Osteoblast (primary cell): ENCODE results near the gene SDF2. TPM values are rescaled to one million over a fixed set of nuclear protein-coding genes. Genes with fewer than 3 reads are reported as not detected.

ENCODE experiments used
- DNase-seq: peaks from one replicate; pipeline ENCODE4 v3.0.0; 2011; ENCODE audit warnings: low spot score, mixed read lengths; ENCODE audit not compliant: insufficient read length; ENCODE audit errors: missing footprints
- H2AFZ ChIP-seq: 2 replicates; pipeline ENCODE4 v1.6.0; 2011; ENCODE audit warnings: mild to moderate bottlenecking, low read length
- H3K27ac ChIP-seq: 2 replicates; pipeline ENCODE4 v1.5.1; 2011; ENCODE audit warnings: mild to moderate bottlenecking, low read depth, low read length, moderate library complexity
- H3K27me3 ChIP-seq: 2 replicates; pipeline ENCODE4 v1.6.0; 2012; ENCODE audit warnings: mild to moderate bottlenecking, control low read depth, inconsistent platforms, low read length, moderate library complexity; ENCODE audit not compliant: insufficient read depth
- H3K36me3 ChIP-seq: 2 replicates; pipeline ENCODE4 v1.5.1; 2011; ENCODE audit warnings: mild to moderate bottlenecking, low read length, control low read depth, moderate library complexity; ENCODE audit not compliant: insufficient read depth
- H3K4me1 ChIP-seq: 2 replicates; pipeline ENCODE4 v1.5.1; 2011; ENCODE audit warnings: mild to moderate bottlenecking, low read length, control low read depth, moderate library complexity; ENCODE audit not compliant: insufficient read depth
- H3K4me2 ChIP-seq: 2 replicates; pipeline ENCODE4 v1.6.0; 2011; ENCODE audit warnings: mild to moderate bottlenecking, low read length; ENCODE audit not compliant: insufficient read depth
- H3K4me3 ChIP-seq: fragments of 200-600 bp; sonication (generic); 3 replicates; pipeline ENCODE4 v1.5.1; 2012; ENCODE audit warnings: mild to moderate bottlenecking, low read length, inconsistent platforms; ENCODE audit not compliant: insufficient read depth
- H3K79me2 ChIP-seq: 2 replicates; pipeline ENCODE4 v1.6.0; 2012; ENCODE audit warnings: mild to moderate bottlenecking, low read length, control low read depth, inconsistent platforms; ENCODE audit not compliant: insufficient read depth
- H3K9me3 ChIP-seq: 2 replicates; pipeline ENCODE4 v1.5.1; 2011; ENCODE audit warnings: low read depth, low read length, control low read depth
- H4K20me1 ChIP-seq: 2 replicates; pipeline ENCODE4 v1.6.0; 2012; ENCODE audit warnings: mild to moderate bottlenecking, low read length, control low read depth; ENCODE audit not compliant: insufficient read depth
- CTCF ChIP-seq: IDR thresholded peaks from 2 replicates; pipeline ENCODE4 v1.5.1; 2011; ENCODE audit warnings: mild to moderate bottlenecking, low read depth, low read length, moderate library complexity; ENCODE audit errors: extremely low read depth
- total RNA-seq: library from RNA; depleted of rRNA; stranded (reverse); fragments of >200 nt; gene quantifications from 2 replicates; pipeline ENCODE4 v1.2.3, GENCODE V29; 2012

Gene SDF2
- total RNA-seq, 1 donor: 40.9 TPM

- Histone ChIP-seq H3K27ac (no peak overlapping the region), H4K20me1 (no peaks in the 10 kb centered on the region), H3K4me2 (no peak overlapping the region), H2AFZ (no peak overlapping the region), H3K36me3 (peaks cover 19% of the 10 kb centered on the region), H3K79me2 (peaks cover 3% of the 10 kb centered on the region), H3K4me1 (peaks cover 11% of the 10 kb centered on the region), H3K27me3 (no peaks in the 10 kb centered on the region), H3K4me3 (no peak overlapping the region), H3K9me3 (no peaks in the 10 kb centered on the region)
- TF ChIP-seq CTCF: no peak
- DNase-seq: peak; percentile 64
Observed at GRCh38 chr17:28706471-28707338, 45.0 kb upstream of the SDF2 start.

DNA sequence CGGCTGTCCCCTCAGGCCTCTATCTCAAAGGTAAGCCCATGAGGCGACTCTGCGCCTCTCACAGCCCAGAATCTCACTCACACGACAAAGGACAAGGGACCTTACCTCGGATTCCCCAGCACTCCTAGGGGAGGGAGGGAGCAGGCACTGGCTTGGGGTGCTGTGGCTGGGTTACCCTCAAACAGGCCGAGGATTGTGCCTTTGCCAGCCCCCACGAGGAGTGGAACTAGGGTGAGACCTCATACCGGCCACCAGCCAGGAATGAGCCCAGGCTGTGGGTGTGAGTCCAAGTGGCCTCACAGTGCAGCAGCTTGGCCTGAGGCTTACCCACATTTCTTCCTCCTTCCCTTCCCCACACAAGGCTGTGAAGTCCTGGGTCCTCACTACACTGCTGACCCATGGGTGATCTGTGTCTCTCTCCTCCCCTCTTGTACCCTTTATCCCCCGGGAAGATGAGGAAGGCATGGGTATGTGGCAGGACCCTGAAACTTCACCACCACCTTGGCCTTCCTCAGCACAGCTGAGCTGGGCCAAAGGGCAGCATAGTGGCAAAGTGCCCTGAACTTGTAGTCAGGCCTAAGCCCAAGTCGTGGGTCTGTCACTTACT, 44.1 kb upstream of the SDF2 start:
- H3K79me2 ChIP-seq: peaks cover 3% of the 10 kb centered on the region
- no peak overlapping the region for H3K4me2 ChIP-seq
- H4K20me1 ChIP-seq: no peaks in the 10 kb centered on the region
- no peaks in the 10 kb centered on the region for H3K9me3 ChIP-seq
- no peak for TF ChIP-seq CTCF
- H3K36me3 ChIP-seq: peaks cover 28% of the 10 kb centered on the region
- H3K4me1 ChIP-seq: peaks cover 8% of the 10 kb centered on the region
- no peak overlapping the region for H3K4me3 ChIP-seq
- no peaks in the 10 kb centered on the region for H3K27me3 ChIP-seq
- no peak overlapping the region for H3K27ac ChIP-seq
- DNase-seq: peak; percentile 72
- no peak overlapping the region for H2AFZ ChIP-seq

GRCh38 chr17:28705074-28705659, 43.5 kb upstream of the SDF2 start:
- Histone ChIP-seq H3K4me3 (no peak overlapping the region), H2AFZ (no peak overlapping the region), H3K79me2 (peaks cover 3% of the 10 kb centered on the region), H4K20me1 (no peaks in the 10 kb centered on the region), H3K27ac (no peak overlapping the region), H3K4me2 (no peak overlapping the region), H3K27me3 (no peaks in the 10 kb centered on the region), H3K36me3 (peaks cover 34% of the 10 kb centered on the region), H3K4me1 (peaks cover 3% of the 10 kb centered on the region), H3K9me3 (no peaks in the 10 kb centered on the region)
- DNase-seq: peak; percentile 69
- no peak for TF ChIP-seq CTCF

DNA sequence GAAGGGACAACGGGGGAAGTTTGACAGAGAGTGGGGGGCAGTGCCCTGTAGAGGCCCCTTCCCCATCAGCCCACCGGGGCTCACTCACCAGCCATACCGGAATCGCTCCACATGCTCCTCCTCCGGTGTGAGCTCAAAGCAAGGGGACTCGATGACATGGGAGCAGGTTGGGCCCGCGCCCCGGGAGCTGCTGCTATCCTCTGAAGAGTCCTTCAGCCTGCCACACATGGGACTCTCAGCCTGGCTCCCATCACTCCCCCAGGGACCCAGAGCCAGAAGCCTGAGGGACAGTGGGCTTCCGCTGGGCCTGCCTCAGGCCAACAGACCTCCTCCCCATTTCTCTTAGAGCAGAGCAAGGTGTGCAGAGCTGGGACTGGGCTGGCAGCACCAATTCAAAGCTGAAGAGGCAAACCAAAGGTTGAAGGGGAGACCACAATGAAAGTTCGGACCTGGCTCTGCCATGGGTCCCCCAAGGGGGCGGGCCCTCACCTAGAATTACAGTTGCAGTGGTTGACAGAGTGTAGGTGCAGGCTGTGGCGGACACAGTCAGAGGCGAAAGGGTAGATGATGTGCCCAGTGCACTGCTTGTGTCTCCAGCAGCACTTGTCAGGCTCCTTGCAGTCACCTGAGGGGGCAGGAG, 42.6 kb upstream of the SDF2 start:
- Histone ChIP-seq H3K27me3 (no peaks in the 10 kb centered on the region), H3K27ac (no peak overlapping the region), H3K36me3 (peaks cover 43% of the 10 kb centered on the region), H3K4me2 (no peak overlapping the region), H3K4me1 (no peaks in the 10 kb centered on the region), H3K4me3 (no peak overlapping the region), H4K20me1 (no peaks in the 10 kb centered on the region), H3K79me2 (no peaks in the 10 kb centered on the region), H3K9me3 (no peaks in the 10 kb centered on the region), H2AFZ (no peak overlapping the region)
- peak; percentile 54 for DNase-seq
- TF ChIP-seq CTCF: no peak
